IMR-90 (cell line): Measurements from ENCODE around the gene JPT2. TPM values are rescaled to one million over a fixed set of nuclear protein-coding genes. Genes with fewer than 3 reads are reported as not detected.

Experiments
- ATAC-seq: fragments of 200-7000 bp; cut with Tn5 transposase; 2 replicates; pipeline ENCODE4 v1.9.1; 2020; ENCODE audit warnings: low read depth, mild to moderate bottlenecking, moderate library complexity
- BruUV-seq: library from RNA; stranded (reverse); fragments of 400-500 nt; replicated peaks from 2 replicates; lab custom pipeline; 2021; lab: Mats Ljungman, UMichigan
- CTCF ChIA-PET: fragments of 300-600 bp; formaldehyde crosslinking; extraction: SDS; loops from one replicate; lab custom pipeline; 2021; ENCODE audit warnings: antibody characterized with exemption; lab: Yijun Ruan, JAX
- POLR2A ChIA-PET: fragments of 300-600 bp; sonication (Branson Sonifier 250); formaldehyde crosslinking; loops from one replicate; lab custom pipeline; 2022; ENCODE audit warnings: antibody characterized with exemption; ENCODE audit not compliant: unreplicated experiment; lab: Charles Lee
- DNase-seq: peaks from one replicate; pipeline ENCODE4 v3.0.0; 2013
- H2AFZ ChIP-seq: replicated peaks from 2 replicates; pipeline ENCODE3; 2013; ENCODE audit warnings: low read length, mild to moderate bottlenecking; ENCODE audit not compliant: poor library complexity
- H2AK5ac ChIP-seq: 2 replicates; pipeline ENCODE4 v1.6.1; 2013; ENCODE audit warnings: low read depth, low read length, inconsistent platforms
- H2AK9ac ChIP-seq: replicated peaks from 2 replicates; pipeline ENCODE3; 2013; ENCODE audit warnings: mild to moderate bottlenecking, low read depth, low read length, moderate library complexity; ENCODE audit not compliant: poor library complexity
- H2BK120ac ChIP-seq: 2 replicates; pipeline ENCODE4 v1.6.1; 2013; ENCODE audit warnings: low read depth, low read length, inconsistent platforms
- H2BK15ac ChIP-seq: 3 replicates; pipeline ENCODE4 v1.6.1; 2013; ENCODE audit warnings: low read depth, low read length, inconsistent platforms
- H2BK20ac ChIP-seq: 2 replicates; pipeline ENCODE4 v1.6.1; 2013; ENCODE audit warnings: low read depth, mild to moderate bottlenecking, inconsistent platforms, low read length, moderate library complexity
- H2BK5ac ChIP-seq: 2 replicates; pipeline ENCODE4 v1.6.1; 2013; ENCODE audit warnings: mild to moderate bottlenecking, low read depth, low read length, inconsistent platforms; ENCODE audit not compliant: poor library complexity, severe bottlenecking
- H3K14ac ChIP-seq: replicated peaks from 2 replicates; pipeline ENCODE4 v1.6.1; 2013; ENCODE audit warnings: low read depth, low read length, inconsistent platforms
- H3K18ac ChIP-seq: 2 replicates; pipeline ENCODE4 v1.6.1; 2013; ENCODE audit warnings: low read depth, low read length, control low read depth
- H3K23ac ChIP-seq: 2 replicates; pipeline ENCODE4 v1.6.1; 2013; ENCODE audit warnings: low read depth, low read length, inconsistent platforms
- H3K27ac ChIP-seq: 2 replicates; pipeline ENCODE4 v1.5.1; 2013; ENCODE audit warnings: mild to moderate bottlenecking, control low read depth, low read length; ENCODE audit not compliant: insufficient read depth
- H3K27me3 ChIP-seq: 2 replicates; pipeline ENCODE4 v1.6.1; 2013; ENCODE audit warnings: low read length; ENCODE audit not compliant: control insufficient read depth, insufficient read depth
- H3K36me3 ChIP-seq: 2 replicates; pipeline ENCODE4 v1.6.1; 2013; ENCODE audit warnings: low read length, mixed read lengths; ENCODE audit not compliant: control insufficient read depth, insufficient read depth
- H3K4ac ChIP-seq: 2 replicates; pipeline ENCODE4 v1.6.1; 2013; ENCODE audit warnings: low read depth, low read length, inconsistent platforms
- H3K4me1 ChIP-seq: 2 replicates; pipeline ENCODE4 v1.6.1; 2013; ENCODE audit warnings: low read length, mixed read lengths; ENCODE audit not compliant: control insufficient read depth, insufficient read depth
- H3K4me2 ChIP-seq: 2 replicates; pipeline ENCODE4 v1.6.1; 2013; ENCODE audit warnings: low read depth, mild to moderate bottlenecking, control low read depth, low read length, moderate library complexity
- H3K4me3 ChIP-seq: 2 replicates; pipeline ENCODE4 v1.5.1; 2013; ENCODE audit warnings: low read depth, mild to moderate bottlenecking, control low read depth, low read length, moderate library complexity; ENCODE audit not compliant: insufficient read depth
- H3K56ac ChIP-seq: 2 replicates; pipeline ENCODE4 v1.6.1; 2013; ENCODE audit warnings: low read length, inconsistent platforms; ENCODE audit not compliant: insufficient read depth; ENCODE audit errors: extremely low read depth
- H3K79me1 ChIP-seq, 2 experiments: 2 replicates each; pipeline ENCODE4 v1.6.1; 2013; ENCODE audit warnings: low read length in 2 of 2, inconsistent platforms in 1 of 2, low read depth in 1 of 2
- H3K9ac ChIP-seq: 2 replicates; pipeline ENCODE4 v1.6.1; 2013; ENCODE audit warnings: low read depth, low read length, control low read depth
- H3K9me1 ChIP-seq: 2 replicates; pipeline ENCODE4 v1.6.1; 2013; ENCODE audit warnings: low read length, inconsistent platforms; ENCODE audit not compliant: insufficient read depth
- H3K9me3 ChIP-seq: 2 replicates; pipeline ENCODE4 v1.6.1; 2013; ENCODE audit warnings: low read length; ENCODE audit not compliant: control insufficient read depth, insufficient read depth
- H4K20me1 ChIP-seq: 2 replicates; pipeline ENCODE4 v1.6.1; 2013; ENCODE audit warnings: low read length, inconsistent platforms; ENCODE audit not compliant: insufficient read depth
- H4K5ac ChIP-seq: 2 replicates; pipeline ENCODE4 v1.6.1; 2013; ENCODE audit warnings: mild to moderate bottlenecking, low read depth, low read length, control low read depth
- H4K8ac ChIP-seq, 2 experiments: 2 replicates each; pipeline ENCODE4 v1.6.1; 2013; ENCODE audit warnings: low read depth in 2 of 2, low read length in 2 of 2, control low read depth in 1 of 2, inconsistent platforms in 1 of 2
- H4K91ac ChIP-seq: 2 replicates; pipeline ENCODE4 v1.6.1; 2013; ENCODE audit warnings: low read depth, low read length, inconsistent platforms; ENCODE audit not compliant: insufficient read depth
- BHLHE40 ChIP-seq: fragments of 150-350 bp; IDR thresholded peaks from 2 replicates; pipeline ENCODE4 v1.6.1; 2016; ENCODE audit warnings: mild to moderate bottlenecking, low read depth, low read length
- CEBPB ChIP-seq: IDR thresholded peaks from 2 replicates; pipeline ENCODE4 v1.6.1; 2012; ENCODE audit warnings: low read depth, low read length, improper control_type of control experiment
- CHD1 ChIP-seq: IDR thresholded peaks from 2 replicates; pipeline ENCODE4 v1.6.1; 2012; ENCODE audit warnings: low read depth, low read length, improper control_type of control experiment
- FOS ChIP-seq: fragments of 150-350 bp; IDR thresholded peaks from 2 replicates; pipeline ENCODE4 v1.6.1; 2016; ENCODE audit warnings: low read depth, low read length
- MAFK ChIP-seq: IDR thresholded peaks from 2 replicates; pipeline ENCODE4 v1.6.1; 2012; ENCODE audit warnings: low read depth, low read length, improper control_type of control experiment
- MAZ ChIP-seq: IDR thresholded peaks from 2 replicates; pipeline ENCODE4 v1.6.1; 2012; ENCODE audit warnings: low read depth, mild to moderate bottlenecking, low read length, improper control_type of control experiment, moderate library complexity, borderline replicate concordance
- MXI1 ChIP-seq: IDR thresholded peaks from 2 replicates; pipeline ENCODE4 v1.6.1; 2012; ENCODE audit warnings: low read depth, mild to moderate bottlenecking, low read length, moderate library complexity, borderline replicate concordance
- NFE2L2 ChIP-seq: fragments of 150-350 bp; IDR thresholded peaks from 2 replicates; pipeline ENCODE4 v1.6.1; 2016; ENCODE audit warnings: low read depth, mild to moderate bottlenecking, low read length
- POLR2A ChIP-seq: IDR thresholded peaks from 2 replicates; pipeline ENCODE4 v1.6.1; 2012; ENCODE audit warnings: mild to moderate bottlenecking, low read depth, low read length
- RAD21 ChIP-seq: IDR thresholded peaks from 2 replicates; pipeline ENCODE4 v1.6.1; 2012; ENCODE audit warnings: low read length, improper control_type of control experiment
- RCOR1 ChIP-seq: IDR thresholded peaks from 2 replicates; pipeline ENCODE4 v1.6.1; 2012; ENCODE audit warnings: mild to moderate bottlenecking, low read length, improper control_type of control experiment; ENCODE audit not compliant: insufficient replicate concordance
- RFX5 ChIP-seq: IDR thresholded peaks from 2 replicates; pipeline ENCODE4 v1.8.0; 2012; ENCODE audit warnings: low read depth, mild to moderate bottlenecking, low read length, moderate library complexity
- SMC3 ChIP-seq: fragments of 150-350 bp; IDR thresholded peaks from 2 replicates; pipeline ENCODE4 v1.6.1; 2016; ENCODE audit warnings: low read depth, mild to moderate bottlenecking, antibody characterized with exemption, low read length, moderate library complexity
- USF2 ChIP-seq: fragments of 150-350 bp; IDR thresholded peaks from 2 replicates; pipeline ENCODE4 v1.6.1; 2017; ENCODE audit warnings: mild to moderate bottlenecking, antibody characterized with exemption, low read length, low read depth
- WGBS, 2 experiments: methylation state at CpG; one replicate each; pipeline versions ENCODE4 v1.1.5 to v1.1.7; 2013; ENCODE audit warnings: missing lambda C conversion rate in 2 of 2; ENCODE audit not compliant: insufficient read length in 1 of 2; ENCODE audit errors: extremely low coverage in 2 of 2; 5-methylcytosine and 5-hydroxymethylcytosine counted together
- dilution Hi-C: fragments of 300-500 bp; cut with HindIII; formaldehyde crosslinking; loops from one replicate; pipeline ENCODE4 v1.14.3; 2018; ENCODE audit warnings: low sequenced_read_pairs; ENCODE audit not compliant: unreplicated experiment
- in situ Hi-C: fragments of 300-500 bp; cut with MboI; formaldehyde crosslinking; loops from 3 replicates; pipeline ENCODE4 v1.14.3; 2019; ENCODE audit warnings: low sequenced_read_pairs, inconsistent platforms, mixed read lengths
- intact Hi-C: fragments of 100-400 bp; cut with micrococcal nuclease; formaldehyde crosslinking; loops from 2 replicates; pipeline ENCODE4 v1.10.0; 2022
- polyA plus RNA-seq, 3 experiments: library from polyadenylated mRNA; depleted of rRNA; stranded (reverse); fragments of >200 nt; gene quantifications; 2 replicates each; pipeline ENCODE4 v1.2.3, GENCODE V29; 2012; ENCODE audit warnings: low replicate concordance in 1 of 3
- total RNA-seq: library from RNA; depleted of rRNA; stranded (reverse); fragments of >200 nt; gene quantifications from 2 replicates; pipeline ENCODE4 v1.2.3, GENCODE V29; 2012
- TF ChIP-seq, protein P1 (sequence below): conservative IDR thresholded peaks from 2 replicates; pipeline ENCODE4 v1.5.1; 2012; ENCODE audit warnings: mild to moderate bottlenecking, low read depth, low read length, improper control_type of control experiment
- TF ChIP-seq, protein P2 (sequence below): fragments of 150-350 bp; IDR thresholded peaks from 2 replicates; pipeline ENCODE4 v1.6.1; 2016; ENCODE audit warnings: low read depth, mild to moderate bottlenecking, low read length, moderate library complexity, borderline replicate concordance

Gene JPT2
- total and polyA plus RNA-seq, 2 of the 4 experiments (the other 2 are of a cell fraction), result 40.0 to 41.5 TPM

DNA sequence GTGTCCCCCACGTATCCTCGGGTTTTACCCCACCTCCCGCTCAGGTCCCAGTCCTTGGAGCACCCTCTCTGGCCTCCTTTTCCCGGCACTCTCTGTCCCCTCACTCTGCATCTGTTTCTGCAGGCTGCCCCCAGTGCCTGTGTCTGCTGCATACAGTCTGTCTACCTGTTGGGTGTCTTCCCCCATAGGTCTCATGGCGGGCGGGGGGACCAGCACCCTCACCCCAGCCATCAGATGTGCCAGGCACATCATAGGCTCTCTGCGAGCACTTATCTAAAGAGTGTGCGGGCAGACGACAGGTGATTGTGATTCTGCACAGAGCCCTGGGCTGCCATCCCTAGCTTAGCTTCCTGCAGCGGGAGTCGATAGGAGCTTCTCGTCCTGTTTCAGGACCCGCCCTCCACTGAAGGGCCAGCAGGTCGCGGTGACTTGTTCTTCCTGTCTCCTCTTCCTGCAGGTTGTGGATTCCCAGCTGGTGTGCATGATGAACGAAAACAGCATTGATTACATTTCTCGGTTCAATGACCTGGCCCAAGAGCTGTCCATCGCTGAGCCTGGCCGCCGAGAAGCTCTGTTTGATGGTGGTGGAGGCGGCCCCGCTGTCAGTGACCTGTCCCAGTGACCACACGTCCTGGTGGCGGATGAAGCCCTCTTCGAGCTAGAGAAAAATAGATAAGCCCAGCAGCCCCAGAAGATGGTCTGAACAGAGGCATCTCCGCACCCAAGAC lies 4.5 kb upstream of the JPT2 start:
- Histone ChIP-seq H3K27me3 (no peaks in the 10 kb centered on the region), H3K9ac (no peak overlapping the region), H2AK5ac (no peak overlapping the region), H3K4me1 (peaks cover 6% of the 10 kb centered on the region), H4K91ac (no peak overlapping the region), H2AFZ (no peak overlapping the region), H3K4ac (no peak overlapping the region), H3K4me2 (no peak overlapping the region), H3K79me1 (peaks cover 5 to 46% of the 10 kb centered on the region in 2 experiments), H2BK5ac (no peak overlapping the region), H3K14ac (no peak overlapping the region), H3K9me3 (no peaks in the 10 kb centered on the region), H2AK9ac (no peak overlapping the region), H3K18ac (no peak overlapping the region), H2BK120ac (no peak overlapping the region), H4K8ac (no peak overlapping the region), H3K36me3 (peaks cover 71% of the 10 kb centered on the region), H3K9me1 (peaks cover 24% of the 10 kb centered on the region), H4K5ac (no peak overlapping the region), H3K23ac (no peak overlapping the region), H3K56ac (no peak overlapping the region), H4K20me1 (peaks cover 6% of the 10 kb centered on the region), H2BK15ac (no peak overlapping the region), H3K4me3 (no peak overlapping the region), H3K27ac (no peak overlapping the region), H2BK20ac (no peak overlapping the region)
- intact Hi-C loops, result no loop called here
- POLR2A ChIA-PET, result no interaction called here
- WGBS, 2 experiments, result 95% methylated on average over 11 of the region's 26 CpGs; no CpG with 5 or more reads in 1 of the 2 experiments
- CTCF ChIA-PET, result no interaction called here
- no peak for TF ChIP-seq FOS
- TF ChIP-seq MXI1, result no peak
- TF ChIP-seq, protein P1, sequence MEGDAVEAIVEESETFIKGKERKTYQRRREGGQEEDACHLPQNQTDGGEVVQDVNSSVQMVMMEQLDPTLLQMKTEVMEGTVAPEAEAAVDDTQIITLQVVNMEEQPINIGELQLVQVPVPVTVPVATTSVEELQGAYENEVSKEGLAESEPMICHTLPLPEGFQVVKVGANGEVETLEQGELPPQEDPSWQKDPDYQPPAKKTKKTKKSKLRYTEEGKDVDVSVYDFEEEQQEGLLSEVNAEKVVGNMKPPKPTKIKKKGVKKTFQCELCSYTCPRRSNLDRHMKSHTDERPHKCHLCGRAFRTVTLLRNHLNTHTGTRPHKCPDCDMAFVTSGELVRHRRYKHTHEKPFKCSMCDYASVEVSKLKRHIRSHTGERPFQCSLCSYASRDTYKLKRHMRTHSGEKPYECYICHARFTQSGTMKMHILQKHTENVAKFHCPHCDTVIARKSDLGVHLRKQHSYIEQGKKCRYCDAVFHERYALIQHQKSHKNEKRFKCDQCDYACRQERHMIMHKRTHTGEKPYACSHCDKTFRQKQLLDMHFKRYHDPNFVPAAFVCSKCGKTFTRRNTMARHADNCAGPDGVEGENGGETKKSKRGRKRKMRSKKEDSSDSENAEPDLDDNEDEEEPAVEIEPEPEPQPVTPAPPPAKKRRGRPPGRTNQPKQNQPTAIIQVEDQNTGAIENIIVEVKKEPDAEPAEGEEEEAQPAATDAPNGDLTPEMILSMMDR, result no peak
- no peak for TF ChIP-seq RCOR1
- no peak for TF ChIP-seq CEBPB
- TF ChIP-seq BHLHE40, result no peak
- no peak for TF ChIP-seq RAD21
- no peak for TF ChIP-seq MAFK
- no peak for TF ChIP-seq RFX5
- TF ChIP-seq NFE2L2, result no peak
- no peak for TF ChIP-seq CHD1
- TF ChIP-seq MAZ, result no peak
- TF ChIP-seq POLR2A, result no peak
- no peak for TF ChIP-seq SMC3
- TF ChIP-seq, protein P2, sequence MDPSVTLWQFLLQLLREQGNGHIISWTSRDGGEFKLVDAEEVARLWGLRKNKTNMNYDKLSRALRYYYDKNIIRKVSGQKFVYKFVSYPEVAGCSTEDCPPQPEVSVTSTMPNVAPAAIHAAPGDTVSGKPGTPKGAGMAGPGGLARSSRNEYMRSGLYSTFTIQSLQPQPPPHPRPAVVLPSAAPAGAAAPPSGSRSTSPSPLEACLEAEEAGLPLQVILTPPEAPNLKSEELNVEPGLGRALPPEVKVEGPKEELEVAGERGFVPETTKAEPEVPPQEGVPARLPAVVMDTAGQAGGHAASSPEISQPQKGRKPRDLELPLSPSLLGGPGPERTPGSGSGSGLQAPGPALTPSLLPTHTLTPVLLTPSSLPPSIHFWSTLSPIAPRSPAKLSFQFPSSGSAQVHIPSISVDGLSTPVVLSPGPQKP, result no peak
- TF ChIP-seq USF2, result no peak
- ATAC-seq (no peak), DNase-seq (no peak)
- dilution Hi-C loops, result no loop called here
- in situ Hi-C loops, result no loop called here
- BruUV-seq, result no TSS peak
